ENCODE results near the gene ADAM22.

Gene ADAM22

GRCh38 chr7:88027724-88028123, 93.7 kb downstream of the ADAM22 start:
- Histone ChIP-seq H3K4me3 (ENCODE audit: insufficient read depth, low read length, poor library complexity, severe bottlenecking) (no peak overlapping the region), H3K9me3 (ENCODE audit: insufficient read depth, low read length) (peaks cover 37% of the 10 kb centered on the region; the same call in 1 of the 2 replicates), H3F3A (ENCODE audit: insufficient read depth) (peaks cover 3% of the 10 kb centered on the region; the same call in 1 of the 2 replicates), H4K20me1 (ENCODE audit: low read depth, low read length) (no peaks in the 10 kb centered on the region), H2AFZ (ENCODE audit: low read depth, low read length, severe bottlenecking) (no peak overlapping the region), H3K27ac (ENCODE audit: low read depth, low read length) (no peak overlapping the region), H3K4me2 (ENCODE audit: low read depth, low read length, poor library complexity, severe bottlenecking) (no peak overlapping the region), H3K79me2 (ENCODE audit: insufficient read depth, low read length) (no peaks in the 10 kb centered on the region), H3K9ac (ENCODE audit: low read length) (no peak overlapping the region), H3K36me3 (ENCODE audit: low read length) (peaks cover 24% of the 10 kb centered on the region), H3K9me2 (replicated peaks; ENCODE audit: insufficient read depth, low read length) (no peaks in the 10 kb centered on the region), H3K27me3 (ENCODE audit: low read length) (no peaks in the 10 kb centered on the region)
- TF ChIP-seq EZH2phosphoT487 (conservative IDR thresholded peaks at IDR 0.05; ENCODE audit: low read length) (no peak), CTCF (IDR thresholded peaks at IDR 0.05; ENCODE audit: insufficient read depth, low read length, poor library complexity, severe bottlenecking) (no peak)

DNA sequence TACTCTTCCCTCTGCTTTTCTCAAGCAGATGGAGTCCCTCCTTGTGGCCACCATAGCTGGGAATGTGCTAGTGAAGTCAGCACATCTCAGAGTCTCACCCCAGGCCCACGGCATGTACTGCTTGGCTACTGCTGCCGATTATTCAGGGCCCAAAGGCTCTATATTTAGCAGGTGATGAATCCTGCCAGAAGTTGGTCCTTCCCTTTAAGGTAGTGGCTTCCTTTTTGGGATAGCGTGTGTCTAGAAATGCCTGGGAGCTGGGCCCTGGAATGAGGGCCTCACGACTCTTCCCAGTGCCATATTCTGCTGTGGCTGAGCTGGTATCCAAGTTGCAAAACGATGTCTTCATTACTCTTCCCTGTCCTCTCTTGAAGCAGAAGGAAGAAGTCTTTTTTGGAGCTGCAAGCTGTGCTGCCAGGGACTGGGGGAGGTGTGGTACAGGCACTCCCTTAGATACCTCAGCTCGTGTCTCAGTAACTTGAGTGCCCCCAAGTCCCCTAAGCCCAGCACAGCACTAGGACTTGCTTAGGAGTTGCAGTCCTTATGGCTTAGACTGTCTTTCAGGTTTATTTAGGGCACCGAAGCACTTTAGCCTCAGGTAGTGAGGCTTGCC, 100.1 kb downstream of the ADAM22 start:
- Histone ChIP-seq H3K9ac (ENCODE audit: low read length) (no peak overlapping the region), H3K27ac (ENCODE audit: low read depth, low read length) (no peak overlapping the region), H3K9me3 (ENCODE audit: insufficient read depth, low read length) (peaks cover 34% of the 10 kb centered on the region; the same call in 1 of the 2 replicates), H3K4me3 (ENCODE audit: insufficient read depth, low read length, poor library complexity, severe bottlenecking) (no peak overlapping the region), H3K27me3 (ENCODE audit: low read length) (no peaks in the 10 kb centered on the region), H3F3A (ENCODE audit: insufficient read depth) (no peaks in the 10 kb centered on the region; the same call in 1 of the 2 replicates), H3K36me3 (ENCODE audit: low read length) (peaks cover 14% of the 10 kb centered on the region; the same call in 1 of the 2 replicates), H2AFZ (ENCODE audit: low read depth, low read length, severe bottlenecking) (no peak overlapping the region), H4K20me1 (ENCODE audit: low read depth, low read length) (no peaks in the 10 kb centered on the region), H3K4me2 (ENCODE audit: low read depth, low read length, poor library complexity, severe bottlenecking) (no peak overlapping the region), H3K79me2 (ENCODE audit: insufficient read depth, low read length) (no peaks in the 10 kb centered on the region), H3K9me2 (replicated peaks; ENCODE audit: insufficient read depth, low read length) (no peaks in the 10 kb centered on the region)
- TF ChIP-seq CTCF (IDR thresholded peaks at IDR 0.05; ENCODE audit: insufficient read depth, low read length, poor library complexity, severe bottlenecking), result no peak
- TF ChIP-seq EZH2phosphoT487 (conservative IDR thresholded peaks at IDR 0.05; ENCODE audit: low read length), result no peak

DNA sequence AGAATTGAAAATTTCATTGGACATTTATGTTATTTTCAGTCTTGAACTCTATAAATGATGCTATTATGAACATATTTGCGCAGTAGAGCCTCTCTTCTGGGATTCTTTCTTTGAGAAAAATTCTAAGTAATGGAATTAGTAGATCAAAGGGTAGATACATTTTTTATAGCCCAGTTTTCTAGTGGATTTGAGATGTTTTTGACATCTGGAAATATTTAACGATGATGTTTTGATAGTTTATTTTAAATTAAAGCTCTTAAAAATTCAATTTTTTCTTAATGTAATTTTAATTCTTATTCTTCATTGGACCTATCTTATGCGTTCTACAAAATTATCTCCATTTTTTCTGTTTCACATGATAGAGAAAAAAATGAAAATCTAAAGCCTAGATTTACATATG, 103.0 kb downstream of the ADAM22 start:
- H2AFZ ChIP-seq (ENCODE audit: low read depth, low read length, severe bottlenecking), result no peak overlapping the region
- no peaks in the 10 kb centered on the region for H4K20me1 ChIP-seq (ENCODE audit: low read depth, low read length)
- no peak overlapping the region for H3K27ac ChIP-seq (ENCODE audit: low read depth, low read length)
- H3F3A ChIP-seq (ENCODE audit: insufficient read depth), result no peaks in the 10 kb centered on the region; the same call in 1 of the 2 replicates
- H3K79me2 ChIP-seq (ENCODE audit: insufficient read depth, low read length), result no peaks in the 10 kb centered on the region
- no peak overlapping the region for H3K9ac ChIP-seq (ENCODE audit: low read length)
- no peaks in the 10 kb centered on the region for H3K36me3 ChIP-seq (ENCODE audit: low read length)
- no peaks in the 10 kb centered on the region for H3K9me2 ChIP-seq (replicated peaks; ENCODE audit: insufficient read depth, low read length)
- TF ChIP-seq EZH2phosphoT487 (conservative IDR thresholded peaks at IDR 0.05; ENCODE audit: low read length) (no peak), CTCF (IDR thresholded peaks at IDR 0.05; ENCODE audit: insufficient read depth, low read length, poor library complexity, severe bottlenecking) (no peak)
- H3K27me3 ChIP-seq (ENCODE audit: low read length), result no peaks in the 10 kb centered on the region
- no peak overlapping the region for H3K4me3 ChIP-seq (ENCODE audit: insufficient read depth, low read length, poor library complexity, severe bottlenecking)
- H3K4me2 ChIP-seq (ENCODE audit: low read depth, low read length, poor library complexity, severe bottlenecking), result no peak overlapping the region
- peaks cover 10% of the 10 kb centered on the region; the same call in 1 of the 2 replicates for H3K9me3 ChIP-seq (ENCODE audit: insufficient read depth, low read length)
